ENCODE results near the gene CLDND1.

The CLDND1 gene

DNA sequence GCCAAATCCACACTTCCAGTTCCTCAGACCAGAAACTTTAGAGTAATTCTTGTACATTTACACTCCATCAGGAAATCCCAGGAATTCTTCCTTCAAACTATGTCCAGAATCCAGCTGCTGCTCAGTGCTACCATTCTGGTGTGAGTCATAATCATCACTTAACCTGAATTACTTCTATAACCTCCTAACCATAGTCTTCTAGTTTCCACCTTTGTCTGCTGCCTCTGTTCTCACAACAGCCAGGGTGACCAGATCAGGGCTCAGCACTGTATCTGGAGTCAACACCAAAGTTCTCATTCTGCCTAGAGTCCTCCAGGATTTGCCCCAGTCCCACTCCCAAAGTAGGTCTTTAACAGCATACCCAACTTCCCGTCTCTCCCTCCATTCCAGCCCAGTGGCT, 3.4 kb downstream of the CLDND1 start:
- H3K4me3 ChIP-seq (replicated peaks; ENCODE audit: low read depth, low read length): no peak overlapping the region
- DNase-seq (ENCODE audit: extremely low read depth, low read depth): no peak
- TF ChIP-seq, protein P1, sequence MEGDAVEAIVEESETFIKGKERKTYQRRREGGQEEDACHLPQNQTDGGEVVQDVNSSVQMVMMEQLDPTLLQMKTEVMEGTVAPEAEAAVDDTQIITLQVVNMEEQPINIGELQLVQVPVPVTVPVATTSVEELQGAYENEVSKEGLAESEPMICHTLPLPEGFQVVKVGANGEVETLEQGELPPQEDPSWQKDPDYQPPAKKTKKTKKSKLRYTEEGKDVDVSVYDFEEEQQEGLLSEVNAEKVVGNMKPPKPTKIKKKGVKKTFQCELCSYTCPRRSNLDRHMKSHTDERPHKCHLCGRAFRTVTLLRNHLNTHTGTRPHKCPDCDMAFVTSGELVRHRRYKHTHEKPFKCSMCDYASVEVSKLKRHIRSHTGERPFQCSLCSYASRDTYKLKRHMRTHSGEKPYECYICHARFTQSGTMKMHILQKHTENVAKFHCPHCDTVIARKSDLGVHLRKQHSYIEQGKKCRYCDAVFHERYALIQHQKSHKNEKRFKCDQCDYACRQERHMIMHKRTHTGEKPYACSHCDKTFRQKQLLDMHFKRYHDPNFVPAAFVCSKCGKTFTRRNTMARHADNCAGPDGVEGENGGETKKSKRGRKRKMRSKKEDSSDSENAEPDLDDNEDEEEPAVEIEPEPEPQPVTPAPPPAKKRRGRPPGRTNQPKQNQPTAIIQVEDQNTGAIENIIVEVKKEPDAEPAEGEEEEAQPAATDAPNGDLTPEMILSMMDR (IDR thresholded peaks at IDR 0.05; ENCODE audit: low read depth, low read length, missing control alignments): no peak

DNA sequence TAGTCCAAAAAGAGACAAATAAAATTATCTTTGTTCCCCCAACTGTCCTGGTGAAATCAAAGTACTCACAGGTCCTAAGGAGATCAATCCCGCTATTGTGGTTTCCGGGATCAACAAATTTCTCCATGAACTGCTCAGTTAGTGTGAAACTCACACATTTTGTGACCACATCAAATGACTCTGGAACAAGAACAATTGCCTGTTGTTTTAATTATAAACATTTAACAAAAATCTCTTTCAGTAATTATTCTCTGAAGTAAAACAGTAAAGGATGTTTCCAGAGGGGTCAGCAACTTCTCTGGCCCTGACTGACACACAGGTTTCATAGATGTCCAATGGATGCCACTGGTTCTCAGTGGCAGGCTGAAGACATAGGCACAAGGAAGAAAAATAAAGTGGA, 3.9 kb downstream of the CLDND1 start:
- TF ChIP-seq, protein P1 (IDR thresholded peaks at IDR 0.05; ENCODE audit: low read depth, low read length, missing control alignments): no peak
- no peak overlapping the region for H3K4me3 ChIP-seq (replicated peaks; ENCODE audit: low read depth, low read length)

DNA sequence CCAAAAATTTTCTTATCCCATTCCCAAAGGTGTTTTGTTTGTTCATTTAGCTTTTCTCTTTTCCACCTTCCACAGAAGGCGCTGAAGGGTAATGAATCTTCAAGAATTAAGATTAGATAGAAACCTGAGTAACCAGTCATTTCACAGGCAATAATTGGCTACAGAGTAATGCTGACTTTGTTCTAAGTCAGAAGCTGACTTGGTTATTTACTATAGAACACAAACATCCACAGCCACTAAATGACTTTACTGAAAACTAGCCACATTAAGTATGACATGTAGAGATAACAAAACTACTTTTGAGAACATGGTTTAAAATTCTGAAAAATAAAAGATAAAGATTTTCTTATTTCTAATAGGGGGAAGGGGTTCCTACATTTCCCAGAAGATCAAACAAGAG, 7.8 kb downstream of the CLDND1 start:
- H3K4me3 ChIP-seq (replicated peaks; ENCODE audit: low read depth, low read length): no peak overlapping the region
- no peak for DNase-seq (ENCODE audit: extremely low read depth, low read depth)
- TF ChIP-seq, protein P1 (IDR thresholded peaks at IDR 0.05; ENCODE audit: low read depth, low read length, missing control alignments): no peak

More for the DNA sequence above, 3.9 kb downstream of the CLDND1 start:
- no peak for DNase-seq (ENCODE audit: extremely low read depth, low read depth)

DNA sequence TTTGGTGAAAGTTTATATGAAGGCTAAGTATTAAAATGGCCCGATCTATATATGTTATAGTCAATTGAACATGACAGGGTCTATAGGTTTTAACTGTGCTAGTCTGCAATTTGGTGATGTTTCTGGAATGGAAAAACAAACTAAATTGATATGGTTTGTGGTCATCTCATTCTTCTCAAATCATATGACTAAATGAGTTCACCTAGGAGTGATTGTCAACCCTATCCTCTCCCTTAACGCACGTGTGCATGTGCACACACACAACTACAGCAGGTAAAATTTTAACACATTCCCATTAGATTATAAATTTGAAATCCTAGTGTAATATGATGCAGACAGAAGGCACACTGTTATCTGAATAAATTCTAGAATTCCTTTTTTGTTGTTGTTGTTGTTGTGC, 9.0 kb downstream of the CLDND1 start:
- DNase-seq (ENCODE audit: extremely low read depth, low read depth): no peak
- TF ChIP-seq, protein P1 (IDR thresholded peaks at IDR 0.05; ENCODE audit: low read depth, low read length, missing control alignments): no peak
- H3K4me3 ChIP-seq (replicated peaks; ENCODE audit: low read depth, low read length): no peak overlapping the region

DNA sequence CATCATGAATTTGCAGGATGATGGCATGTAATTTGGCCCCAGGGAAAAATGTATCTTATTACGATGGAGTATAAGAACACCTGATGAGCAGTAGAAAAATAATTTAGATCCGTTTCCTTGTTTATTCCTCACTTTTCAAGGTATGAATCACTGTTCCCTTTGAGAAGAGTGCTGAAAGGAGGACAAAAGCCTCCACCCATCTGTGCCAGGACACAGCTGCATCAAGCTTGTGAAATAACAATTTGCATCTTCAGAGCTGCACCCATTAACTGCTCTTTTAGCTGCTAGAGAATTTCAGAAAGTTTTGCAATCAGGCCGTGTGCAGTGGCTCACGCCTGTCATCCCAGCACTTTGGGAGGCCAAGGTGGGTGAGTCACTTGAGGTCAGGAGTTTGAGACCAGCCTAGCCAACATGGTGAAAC, 9.6 kb downstream of the CLDND1 start:
- TF ChIP-seq, protein P1 (IDR thresholded peaks at IDR 0.05; ENCODE audit: low read depth, low read length, missing control alignments): no peak
- DNase-seq (ENCODE audit: extremely low read depth, low read depth): no peak

DNA sequence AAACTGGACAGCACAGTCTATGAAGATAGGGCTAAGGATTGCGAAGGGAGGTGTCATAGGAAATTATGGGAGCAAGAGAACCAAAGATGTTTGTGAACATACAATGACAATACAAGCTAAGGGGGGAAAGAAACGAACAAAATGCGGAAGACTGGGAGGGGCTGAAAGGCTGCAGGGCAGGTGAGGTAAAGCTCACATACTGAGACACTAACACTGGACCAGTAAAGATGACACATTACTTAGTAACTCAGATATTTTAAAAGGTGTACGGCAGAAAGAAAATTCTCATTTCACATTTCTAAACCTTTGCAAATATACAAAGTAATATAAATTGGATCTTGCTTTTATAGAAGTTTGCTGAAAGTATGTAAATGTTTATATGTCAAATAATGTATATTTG, 10.1 kb downstream of the CLDND1 start:
- no peak for DNase-seq (ENCODE audit: extremely low read depth, low read depth)
- TF ChIP-seq, protein P1 (IDR thresholded peaks at IDR 0.05; ENCODE audit: low read depth, low read length, missing control alignments): no peak
- no peak overlapping the region for H3K4me3 ChIP-seq (replicated peaks; ENCODE audit: low read depth, low read length)

More for the DNA sequence above, 9.6 kb downstream of the CLDND1 start:
- no peak overlapping the region for H3K4me3 ChIP-seq (replicated peaks; ENCODE audit: low read depth, low read length)

DNA sequence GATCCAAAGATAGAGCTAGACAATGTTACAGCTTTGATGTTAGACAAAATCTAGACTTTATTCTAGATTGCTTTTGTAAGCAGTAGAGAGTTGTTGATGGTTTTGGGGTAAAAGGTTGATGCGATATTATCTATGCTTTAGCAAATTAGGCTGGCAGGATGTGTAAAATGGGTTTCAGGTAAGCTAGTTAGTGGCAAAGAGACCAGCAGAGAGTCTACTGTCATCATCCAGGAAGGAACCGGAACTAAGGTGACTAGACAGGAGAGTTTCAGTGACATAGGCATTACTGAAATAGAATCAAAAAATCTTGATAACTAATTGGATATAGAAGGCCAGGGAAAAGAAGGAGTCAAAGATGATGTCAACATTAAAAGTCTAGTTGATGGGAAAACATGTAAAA, 14.1 kb downstream of the CLDND1 start:
- TF ChIP-seq, protein P1 (IDR thresholded peaks at IDR 0.05; ENCODE audit: low read depth, low read length, missing control alignments): no peak
- no peak for DNase-seq (ENCODE audit: extremely low read depth, low read depth)
- no peak overlapping the region for H3K4me3 ChIP-seq (replicated peaks; ENCODE audit: low read depth, low read length)
